AG10803 (cell line): ENCODE data around the gene FREY1.

Experiments used
- DNase-seq: peaks from one replicate; pipeline ENCODE4 v3.0.0; 2010; ENCODE audit warnings: low read depth
- H3K4me3 ChIP-seq: 2 replicates; pipeline ENCODE4 v1.5.1; 2011; ENCODE audit warnings: mild to moderate bottlenecking, low read length, control low read depth
- CTCF ChIP-seq: conservative IDR thresholded peaks from 2 replicates; pipeline ENCODE4 v1.5.1; 2011; ENCODE audit warnings: mild to moderate bottlenecking, low read length, control low read depth, inconsistent platforms

The FREY1 gene

GRCh38 chr11:45933131-45933831, 26.2 kb upstream of the FREY1 start:
- no peak for TF ChIP-seq CTCF
- no peak overlapping the region for H3K4me3 ChIP-seq
- peak; percentile 33 for DNase-seq

GRCh38 chr11:45932217-45932616, 25.1 kb upstream of the FREY1 start:
- TF ChIP-seq CTCF, result no peak
- DNase-seq, result no peak
- no peak overlapping the region for H3K4me3 ChIP-seq

- no peak overlapping the region for H3K4me3 ChIP-seq
- TF ChIP-seq CTCF, result no peak
Observed at GRCh38 chr11:45931739-45932138, 24.7 kb upstream of the FREY1 start.

GRCh38 chr11:45930951-45931570, 24.0 kb upstream of the FREY1 start:
- TF ChIP-seq CTCF, result no peak
- H3K4me3 ChIP-seq, result no peak overlapping the region
- DNase-seq, result no peak

More at GRCh38 chr11:45931739-45932138, 24.7 kb upstream of the FREY1 start:
- DNase-seq, result no peak

GRCh38 chr11:45930031-45930794, 23.1 kb upstream of the FREY1 start:
- H3K4me3 ChIP-seq, result no peak overlapping the region
- no peak for DNase-seq

GRCh38 chr11:45929486-45930030, 22.5 kb upstream of the FREY1 start:
- DNase-seq, result no peak
- H3K4me3 ChIP-seq, result no peak overlapping the region
- no peak for TF ChIP-seq CTCF

More at GRCh38 chr11:45930031-45930794, 23.1 kb upstream of the FREY1 start:
- TF ChIP-seq CTCF, result no peak
